Progenitor cell of endocrine pancreas (in vitro differentiated cells): ENCODE measurements around the gene CHCHD2. TPM values are rescaled to one million over a fixed set of nuclear protein-coding genes. Genes with fewer than 3 reads are reported as not detected.
A peak's percentile ranks its signal among the peaks of the same experiment; 100 is the strongest.

ENCODE experiments used
- DNase-seq: peaks from one replicate; pipeline ENCODE4 v3.0.0; 2021; ENCODE audit warnings: low spot score; ENCODE audit not compliant: unreplicated experiment
- H3K27ac Mint-ChIP-seq: 2 replicates; pipeline ENCODE4 v1.8.0; 2021; ENCODE audit warnings: mild to moderate bottlenecking, moderate library complexity, mixed read lengths
- H3K27me3 Mint-ChIP-seq: 2 replicates; pipeline ENCODE4 v1.8.0; 2021; ENCODE audit warnings: mixed read lengths
- H3K36me3 Mint-ChIP-seq: 2 replicates; pipeline ENCODE4 v1.8.0; 2022; ENCODE audit warnings: mixed read lengths; ENCODE audit not compliant: insufficient read depth
- H3K4me1 Mint-ChIP-seq: 2 replicates; pipeline ENCODE4 v1.8.0; 2021; ENCODE audit warnings: low read depth, mixed read lengths
- H3K4me3 Mint-ChIP-seq: 2 replicates; pipeline ENCODE4 v1.8.0; 2021; ENCODE audit warnings: low read depth, mild to moderate bottlenecking, moderate library complexity, mixed read lengths
- H3K9me3 Mint-ChIP-seq: 2 replicates; pipeline ENCODE4 v1.8.0; 2021; ENCODE audit warnings: low read depth, mixed read lengths
- CTCF ChIP-seq: fragments of 200-600 bp; sonication (generic); IDR thresholded peaks from one replicate; pipeline ENCODE4 v1.5.0; 2021; ENCODE audit warnings: antibody characterized with exemption, mild to moderate bottlenecking; ENCODE audit not compliant: unreplicated experiment
- total RNA-seq: library from RNA; stranded (reverse); gene quantifications from 2 replicates; pipeline ENCODE4 v1.2.1, GENCODE V29; 2021

The CHCHD2 gene
- total RNA-seq, 1 donor from 2014 or later, result 137 TPM

- Mint-ChIP-seq H3K9me3 (no peaks in the 10 kb centered on the region), H3K27ac (peak within 1 kb of the TSS; percentile 99), H3K27me3 (no peaks in the 10 kb centered on the region), H3K4me3 (peak within 1 kb of the TSS; percentile 94), H3K36me3 (peaks cover 34% of the 10 kb centered on the region), H3K4me1 (peaks cover 15% of the 10 kb centered on the region)
- peak; percentile 87 for DNase-seq
- TF ChIP-seq CTCF, result peak; percentile 38
Observed at GRCh38 chr7:56063882-56064625, 42.2 kb downstream of the CHCHD2 start, which contains the start of gene SUMF2. TSS of gene SUMF2 (plus strand) at chr7:56064286. CDS start at chr7:56064312, 26 bp downstream.

- DNase-seq, result no peak
- Mint-ChIP-seq H3K27me3 (no peaks in the 10 kb centered on the region), H3K36me3 (peaks cover 30% of the 10 kb centered on the region), H3K9me3 (no peaks in the 10 kb centered on the region), H3K4me1 (peaks cover 15% of the 10 kb centered on the region), H3K4me3 (peak overlapping the region; percentile 94), H3K27ac (peak overlapping the region; percentile 99)
- no peak for TF ChIP-seq CTCF
Observed at GRCh38 chr7:56063500-56063881, 42.8 kb downstream of the CHCHD2 start.

- peak overlapping the region; percentile 49 for H3K27ac Mint-ChIP-seq
- no peaks in the 10 kb centered on the region for H3K9me3 Mint-ChIP-seq
- peaks cover 36% of the 10 kb centered on the region for H3K36me3 Mint-ChIP-seq
- no peak for TF ChIP-seq CTCF
- no peaks in the 10 kb centered on the region for H3K27me3 Mint-ChIP-seq
- no peak for DNase-seq
- H3K4me3 Mint-ChIP-seq, result no peak overlapping the region
- peaks cover 15% of the 10 kb centered on the region for H3K4me1 Mint-ChIP-seq
Observed at GRCh38 chr7:56062382-56062781, 43.9 kb downstream of the CHCHD2 start.

GRCh38 chr7:56053993-56054392 is 52.3 kb downstream of the CHCHD2 start:
- no peak overlapping the region for H3K27ac Mint-ChIP-seq
- peak overlapping the region; percentile 37 for H3K4me3 Mint-ChIP-seq
- no peaks in the 10 kb centered on the region for H3K9me3 Mint-ChIP-seq
- H3K4me1 Mint-ChIP-seq, result peaks cover 14% of the 10 kb centered on the region
- H3K27me3 Mint-ChIP-seq, result no peaks in the 10 kb centered on the region
- no peak for DNase-seq
- peaks cover 20% of the 10 kb centered on the region for H3K36me3 Mint-ChIP-seq
- TF ChIP-seq CTCF, result no peak

GRCh38 chr7:56053379-56053778 is 52.9 kb downstream of the CHCHD2 start:
- Mint-ChIP-seq H3K36me3 (peaks cover 20% of the 10 kb centered on the region), H3K27ac (peak overlapping the region; percentile 90), H3K4me3 (peak overlapping the region; percentile 95)

More at GRCh38 chr7:56053379-56053778, 52.9 kb downstream of the CHCHD2 start:
- H3K4me1 Mint-ChIP-seq, result peaks cover 14% of the 10 kb centered on the region
- H3K9me3 Mint-ChIP-seq, result no peaks in the 10 kb centered on the region
- no peaks in the 10 kb centered on the region for H3K27me3 Mint-ChIP-seq
- TF ChIP-seq CTCF, result no peak
- no peak for DNase-seq

Other genes with a start within 250 kb of the CHCHD2 start
- 0.07 TPM in 1 of 2 replicates, not detected in the other for gene SEPTIN14, start 243.7 kb downstream of the CHCHD2 start, total RNA-seq
- gene ZNF713, start 219.0 kb downstream of the CHCHD2 start, total RNA-seq, result 12.7 and 14.3 TPM in 2 replicates
- gene MRPS17, start 154.6 kb downstream of the CHCHD2 start, total RNA-seq, result 15.8 and 16.3 TPM in 2 replicates
- gene NIPSNAP2, start 141.9 kb downstream of the CHCHD2 start, total RNA-seq, result 50.3 and 56.3 TPM in 2 replicates
- gene PSPH, start 55.0 kb downstream of the CHCHD2 start, total RNA-seq, result 36.6 and 39.8 TPM in 2 replicates
- gene CCT6A, start 54.7 kb downstream of the CHCHD2 start, total RNA-seq, result 150 and 159 TPM in 2 replicates
- 89.5 and 90.8 TPM in 2 replicates for gene SUMF2, start 42.2 kb downstream of the CHCHD2 start, total RNA-seq
- 0.27 and 1.2 TPM in 2 replicates for gene PHKG1, start 13.5 kb downstream of the CHCHD2 start, total RNA-seq
- not detected in 2 replicates for gene NUPR2, start 9.9 kb upstream of the CHCHD2 start, total RNA-seq